ENCODE data around the gene ENOX1. TPM values are rescaled to one million over a fixed set of nuclear protein-coding genes. Genes with fewer than 3 reads are reported as not detected.
A peak's percentile ranks its signal among the peaks of the same experiment; 100 is the strongest.

Gene ENOX1
- total RNA-seq, 1 donor from 2014 or later: 19.3 TPM

DNA sequence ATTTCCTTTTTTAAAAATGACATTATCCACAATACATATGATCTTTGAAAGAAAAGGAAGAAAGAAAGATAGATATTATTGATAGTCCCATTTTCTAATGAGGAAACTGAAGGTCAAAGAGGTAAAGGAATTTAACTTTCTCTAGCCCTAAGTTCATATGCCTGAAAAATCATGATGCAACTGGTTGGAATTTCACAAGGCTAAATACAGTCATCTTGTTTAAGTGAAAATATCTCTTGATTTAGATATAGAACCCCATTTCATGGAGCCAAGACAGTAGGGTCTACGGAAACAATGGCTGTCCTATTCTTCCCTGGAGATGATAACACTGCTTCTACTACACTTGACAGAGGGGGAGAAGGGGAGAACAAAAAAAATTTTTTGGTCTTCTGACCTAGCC is 397.2 kb downstream of the ENOX1 start:
- DNase-seq (ENCODE audit: low spot score): peak; percentile 32

DNA sequence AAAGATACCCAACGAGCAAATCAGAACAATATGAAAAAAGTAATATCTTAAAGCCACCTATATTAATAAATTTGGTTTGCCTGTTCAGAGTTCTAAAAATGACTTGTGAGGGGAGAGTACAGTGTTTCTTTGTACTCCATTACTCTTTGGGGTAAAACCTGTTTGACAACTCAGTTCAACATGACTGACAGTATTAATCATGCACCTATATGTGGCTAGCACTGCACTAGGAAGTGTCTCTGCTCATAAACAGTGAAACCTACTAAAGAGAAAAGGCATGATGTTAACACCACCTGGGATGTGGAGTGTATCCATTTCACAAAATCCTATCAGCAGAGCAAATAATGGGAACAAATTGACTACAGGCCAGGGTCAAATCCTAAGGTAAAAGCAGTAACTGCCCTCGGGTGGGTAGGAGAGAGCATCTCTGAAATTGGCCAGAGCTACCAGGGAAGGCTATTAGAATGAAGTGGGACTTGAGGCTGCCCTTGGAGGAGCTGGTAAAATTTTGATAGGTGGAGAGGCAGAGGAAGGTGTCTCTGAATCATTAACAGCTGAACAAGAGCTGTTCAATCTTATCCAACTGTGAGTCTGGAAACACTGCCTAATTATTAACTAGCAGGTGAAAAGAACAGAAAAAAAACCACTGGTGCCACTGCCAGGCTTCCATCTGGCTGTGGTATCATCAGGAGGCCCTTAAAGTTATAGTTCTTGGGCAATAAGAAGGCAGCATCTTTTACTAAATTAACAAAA is 398.3 kb downstream of the ENOX1 start:
- DNase-seq (ENCODE audit: low spot score): no peak

DNA sequence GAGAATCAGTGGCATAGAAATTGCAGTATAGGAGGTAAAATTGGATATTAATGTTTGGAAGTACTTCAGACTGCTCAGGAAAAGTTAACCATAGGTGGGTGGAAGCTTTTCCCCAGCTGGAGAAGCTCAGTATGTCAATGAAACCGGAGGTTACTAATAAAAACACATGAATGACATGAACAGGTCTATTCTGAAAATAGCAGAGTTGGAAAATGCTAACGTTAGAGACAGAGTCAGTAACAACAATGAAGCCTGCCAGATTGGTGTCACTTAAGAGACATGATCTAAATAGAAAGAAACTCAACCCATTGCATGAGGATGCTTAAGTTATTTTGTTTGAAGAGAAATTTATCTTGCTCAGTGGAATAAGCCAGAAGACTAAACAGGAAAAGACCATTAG is 398.9 kb downstream of the ENOX1 start:
- no peak for DNase-seq (ENCODE audit: low spot score)

- no peak for DNase-seq (ENCODE audit: low spot score)
Observed at GRCh38 chr13:43383498-43384165, 403.1 kb downstream of the ENOX1 start.

DNA sequence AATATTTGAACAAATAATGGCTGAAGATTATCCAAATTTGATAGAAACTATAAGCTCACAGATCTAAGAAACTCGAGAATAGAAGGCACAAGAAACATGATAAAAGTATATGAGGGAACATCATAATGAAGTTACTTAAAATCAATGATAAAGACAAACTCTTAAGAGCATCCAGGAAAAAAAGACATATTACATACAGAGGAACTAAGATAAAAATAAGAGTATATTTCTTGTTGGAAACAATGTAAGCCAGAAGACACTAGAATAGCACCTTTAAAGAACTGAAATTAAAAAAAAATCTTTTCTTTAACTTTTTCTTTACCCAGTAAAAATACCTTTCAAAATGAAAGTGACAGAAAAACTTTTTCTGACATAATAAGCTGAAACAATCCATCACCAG is 407.0 kb downstream of the ENOX1 start:
- DNase-seq (ENCODE audit: low spot score): no peak

- no peak for DNase-seq (ENCODE audit: low spot score)
Observed at GRCh38 chr13:43377973-43378372, 408.8 kb downstream of the ENOX1 start.

DNA sequence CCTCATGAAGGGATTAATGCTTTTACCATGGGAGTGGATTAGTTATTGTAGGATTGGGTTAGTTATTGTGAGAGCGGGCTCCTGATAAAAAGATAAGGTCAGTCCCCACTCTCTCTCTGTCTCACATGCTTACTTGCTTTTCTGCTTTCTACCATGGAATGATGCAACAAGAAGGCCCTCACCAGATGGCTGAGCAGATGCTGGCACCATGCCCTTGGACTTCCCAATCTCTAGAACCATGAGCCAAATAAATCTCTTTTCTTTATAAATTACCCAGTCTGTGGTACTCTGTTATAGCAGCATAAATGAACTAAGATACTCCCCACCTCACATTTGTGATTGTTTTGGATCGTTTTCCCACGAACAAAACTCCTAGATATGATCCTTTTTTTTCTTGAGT is 409.6 kb downstream of the ENOX1 start:
- DNase-seq (ENCODE audit: low spot score): no peak

DNA sequence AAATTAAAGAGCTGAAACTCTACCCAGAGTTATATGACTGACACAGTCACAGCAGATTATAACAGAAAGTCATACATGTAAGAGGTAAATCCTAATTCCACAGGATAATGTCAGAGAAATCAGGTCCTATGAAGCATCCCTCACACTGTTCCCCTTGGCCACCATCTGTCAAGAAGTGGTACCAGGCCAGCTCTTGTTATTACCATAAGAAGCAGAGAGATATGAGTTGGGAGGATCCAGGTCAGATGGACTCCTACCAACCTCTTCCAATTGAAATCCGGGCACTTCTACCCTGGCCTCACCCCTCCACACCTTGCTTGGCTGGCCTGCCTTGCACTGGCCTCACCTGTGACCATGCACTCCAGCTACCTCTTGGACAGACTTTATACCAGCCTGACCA is 410.2 kb downstream of the ENOX1 start:
- no peak for DNase-seq (ENCODE audit: low spot score)

- no peak for DNase-seq (ENCODE audit: low spot score)
Observed at GRCh38 chr13:43375797-43376465, 410.8 kb downstream of the ENOX1 start.

- DNase-seq (ENCODE audit: low spot score): no peak
Observed at GRCh38 chr13:43374621-43375020, 412.2 kb downstream of the ENOX1 start.

DNA sequence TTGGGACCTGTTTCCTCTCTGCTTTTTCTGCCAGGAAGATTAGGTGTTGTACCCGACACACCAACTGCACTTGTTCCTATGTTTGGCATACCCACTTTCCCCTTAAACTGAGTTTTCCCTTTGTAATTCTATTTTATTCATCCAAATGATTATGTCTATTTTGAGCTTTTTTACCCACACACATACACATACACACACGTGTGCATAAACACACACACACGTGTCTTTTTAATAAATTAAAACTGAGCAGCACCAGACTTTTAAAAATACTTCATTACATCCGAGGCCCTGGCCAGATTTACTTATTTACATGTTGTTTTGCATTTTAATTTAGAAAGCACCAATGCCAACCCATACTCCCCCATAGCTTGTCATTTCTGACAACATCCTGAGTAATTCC is 413.4 kb downstream of the ENOX1 start:
- no peak for DNase-seq (ENCODE audit: low spot score)

DNA sequence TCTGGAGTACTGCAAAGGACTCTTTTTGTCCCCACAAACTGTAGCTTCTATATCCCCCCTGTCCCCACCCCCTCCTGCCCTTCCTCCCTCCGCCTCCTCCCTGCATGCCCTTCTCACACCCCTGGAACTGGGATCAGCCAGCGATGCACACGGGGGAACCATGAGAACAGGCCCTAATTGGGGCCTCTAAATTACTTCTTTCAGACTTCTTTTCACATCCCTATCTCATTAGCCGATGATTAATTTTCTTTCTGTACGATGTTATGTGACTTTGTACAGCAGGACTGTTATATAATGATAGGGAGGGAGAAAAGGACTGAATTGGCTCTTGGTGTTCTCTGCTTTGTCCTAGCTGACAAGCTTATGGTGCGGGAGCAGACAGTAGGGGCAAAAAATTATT is 415.9 kb downstream of the ENOX1 start:
- DNase-seq (ENCODE audit: low spot score): no peak

DNA sequence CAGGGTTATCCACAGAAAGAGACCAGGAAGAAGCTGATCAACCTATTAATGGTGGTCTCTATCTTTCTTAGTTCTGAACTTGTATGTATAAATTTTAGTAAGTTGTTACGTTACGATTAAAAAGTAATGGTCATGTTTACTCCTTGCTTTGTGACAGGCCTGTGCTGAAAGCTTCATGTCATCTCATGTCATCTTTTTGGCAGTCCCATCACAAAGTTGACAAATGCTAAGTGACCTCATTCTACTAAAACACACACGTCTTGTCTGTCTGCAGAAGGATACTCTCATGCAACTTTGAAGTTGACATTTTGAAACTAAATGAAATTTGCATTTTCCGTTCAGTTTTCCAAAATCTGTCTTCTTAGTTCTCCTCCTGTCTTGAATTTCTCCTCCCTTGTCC is 417.5 kb downstream of the ENOX1 start:
- DNase-seq (ENCODE audit: low spot score): no peak

GRCh38 chr13:43368003-43368402 is 418.8 kb downstream of the ENOX1 start:
- DNase-seq (ENCODE audit: low spot score): no peak

- DNase-seq (ENCODE audit: low spot score): no peak
Observed at GRCh38 chr13:43365039-43365344, 421.8 kb downstream of the ENOX1 start.

GRCh38 chr13:43364210-43365038 is 422.3 kb downstream of the ENOX1 start:
- DNase-seq (ENCODE audit: low spot score): no peak

DNA sequence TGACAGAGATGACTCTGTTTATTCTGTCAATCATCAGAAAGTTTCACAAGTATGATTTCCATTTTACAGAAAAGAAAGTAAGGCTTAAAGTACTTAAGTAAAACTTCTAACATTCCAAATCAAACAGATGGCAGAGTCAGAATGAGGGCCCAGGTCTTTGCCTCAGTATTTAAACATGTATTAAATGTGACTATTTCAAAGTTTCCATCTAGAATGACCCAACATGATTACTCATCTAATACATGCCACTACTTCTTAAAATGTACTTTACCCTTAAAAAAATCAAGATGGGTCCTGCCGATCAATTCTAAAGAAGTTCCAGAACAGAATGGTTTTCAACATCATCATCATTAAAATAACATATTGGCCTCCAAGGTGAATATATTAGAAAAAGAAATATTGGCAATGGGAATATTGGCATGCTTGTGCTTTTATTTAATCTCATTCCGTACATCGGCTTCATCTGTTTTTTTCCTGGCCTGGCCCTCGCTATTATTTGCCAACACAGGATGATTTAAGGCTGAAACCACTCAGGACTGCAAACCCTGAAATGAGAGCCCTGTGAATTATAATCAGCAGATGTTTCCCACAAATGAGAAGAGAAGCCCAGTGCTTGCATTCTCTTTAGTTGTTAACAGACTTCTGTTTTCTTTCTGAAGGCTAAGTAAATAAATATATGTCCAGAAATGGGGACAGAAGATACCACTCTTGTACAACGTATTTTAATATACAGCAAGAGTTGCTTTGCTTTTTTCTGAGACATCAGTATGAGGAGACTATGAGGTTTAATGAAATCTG is 423.4 kb downstream of the ENOX1 start:
- DNase-seq (ENCODE audit: low spot score): peak; percentile 70

DNA sequence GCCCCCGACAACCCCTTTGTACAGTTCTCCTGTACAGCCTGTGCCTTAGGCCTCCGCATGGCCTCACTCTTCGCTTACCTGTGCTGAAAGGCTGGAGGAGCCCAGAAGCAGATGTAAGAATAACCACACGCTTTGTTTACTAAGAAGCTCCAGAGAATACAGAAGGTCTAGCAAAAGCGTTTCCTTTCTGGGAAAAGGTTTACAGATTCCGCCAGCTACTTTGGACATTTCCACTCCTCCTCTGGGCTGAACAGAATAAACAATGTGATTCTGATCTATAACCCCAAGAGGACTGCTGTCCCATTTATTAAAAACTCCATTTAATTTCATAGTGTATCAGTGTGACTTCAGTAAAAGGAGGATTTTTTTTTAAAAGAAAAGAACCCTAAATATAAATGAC is 424.2 kb downstream of the ENOX1 start:
- DNase-seq (ENCODE audit: low spot score): no peak

GRCh38 chr13:43360892-43361610 is 425.7 kb downstream of the ENOX1 start:
- DNase-seq (ENCODE audit: low spot score): peak; percentile 84

GRCh38 chr13:43360171-43360570 is 426.6 kb downstream of the ENOX1 start:
- peak; percentile 60 for DNase-seq (ENCODE audit: low spot score)

DNA sequence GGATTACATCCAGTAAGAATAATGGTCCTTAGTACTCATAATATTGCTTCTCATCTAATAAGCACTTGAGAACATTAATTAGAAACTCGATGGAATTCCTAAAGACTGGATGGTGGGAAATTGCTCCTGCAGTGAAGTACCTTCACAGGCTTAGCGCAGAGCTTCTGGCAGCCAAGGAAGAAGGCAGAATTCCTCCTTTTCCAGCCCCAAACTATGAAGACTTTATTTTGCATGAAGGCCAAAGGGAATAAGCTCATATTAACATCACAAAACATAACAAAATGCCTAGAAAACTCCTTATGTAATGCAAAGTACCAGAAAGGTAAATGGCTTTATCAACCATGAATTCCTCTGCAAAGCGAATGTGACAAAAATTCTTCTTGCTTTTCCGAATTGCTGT is 427.2 kb downstream of the ENOX1 start:
- DNase-seq (ENCODE audit: low spot score): no peak
